GM21526 (cell line): ENCODE results near the gene CCDC27.

Experiments used
- ATAC-seq: cut with Tn5 transposase; IDR thresholded peaks from one replicate; pipeline ENCODE4 v1.9.1; 2021; ENCODE audit warnings: moderate library complexity; ENCODE audit not compliant: unreplicated experiment, low FRiP score

CCDC27 gene

GRCh38 chr1:3814771-3815561 lies 62.7 kb downstream of the CCDC27 start:
- no peak for ATAC-seq

- no peak for ATAC-seq
Measured at GRCh38 chr1:3816331-3817137, 64.3 kb downstream of the CCDC27 start.

- no peak for ATAC-seq
Measured at GRCh38 chr1:3817138-3817740, 65.0 kb downstream of the CCDC27 start.

- no peak for ATAC-seq
Measured at GRCh38 chr1:3817821-3818597, 65.8 kb downstream of the CCDC27 start.

GRCh38 chr1:3819771-3820200 lies 67.5 kb downstream of the CCDC27 start:
- no peak for ATAC-seq

- ATAC-seq = no peak
Measured at GRCh38 chr1:3820316-3820715, 68.1 kb downstream of the CCDC27 start.

GRCh38 chr1:3821004-3821403 lies 68.8 kb downstream of the CCDC27 start:
- no peak for ATAC-seq
